ENCODE measurements around the gene CELF4. TPM values are rescaled to one million over a fixed set of nuclear protein-coding genes. Genes with fewer than 3 reads are reported as not detected.
A peak's percentile ranks its signal among the peaks of the same experiment; 100 is the strongest.

The CELF4 gene
- total RNA-seq, 4 donors from 2014 or later, result not detected

GRCh38 chr18:37567061-37567993 is 1.7 kb upstream of the CELF4 start:
- Histone ChIP-seq H3K9me3 (no peaks in the 10 kb centered on the region), H3K4me1 (peaks cover 0 to 35% (median 11%) of the 10 kb centered on the region in 4 donors), H3K36me3 (no peaks in the 10 kb centered on the region), H3K27ac (no peak overlapping the region), H3K4me3 (peak overlapping the region; percentile 28 to 61 (median 44)), H3K27me3 (peaks cover 0 to 91% of the 10 kb centered on the region in 2 donors)
- TF ChIP-seq EP300 (IDR thresholded peaks at IDR 0.05) (no peak), CTCF (IDR thresholded peaks at IDR 0.05) (no peak), POLR2A (IDR thresholded peaks at IDR 0.05) (no peak)
- no peak for DNase-seq (ENCODE audit: low spot score in 2 of 2)
- 2 to 8% methylated on average over 32 to 43 of the region's 72 CpGs for WGBS, 2 donors

- no peaks in the 10 kb centered on the region for H3K9me3 ChIP-seq
- no peak for DNase-seq (ENCODE audit: low spot score in 2 of 2)
Measured at GRCh38 chr18:37566479-37567060, 972 bp upstream of the CELF4 start.

GRCh38 chr18:37565977-37566478 is 430 bp upstream of the CELF4 start:
- WGBS, 2 donors, result 0% methylated on average over 1 to 26 of the region's 49 CpGs
- H3K27me3 ChIP-seq, result peaks cover 0 to 84% of the 10 kb centered on the region in 2 donors

More at GRCh38 chr18:37566479-37567060, 972 bp upstream of the CELF4 start:
- peaks cover 0 to 35% (median 11%) of the 10 kb centered on the region in 4 donors for H3K4me1 ChIP-seq
- WGBS, 2 donors, result 1% methylated on average over 32 to 46 of the region's 51 CpGs
- TF ChIP-seq EP300 (IDR thresholded peaks at IDR 0.05) (no peak), CTCF (IDR thresholded peaks at IDR 0.05) (no peak), POLR2A (IDR thresholded peaks at IDR 0.05) (no peak)
- peak overlapping the region; percentile 28 to 61 (median 44) for H3K4me3 ChIP-seq
- peaks cover 0 to 88% of the 10 kb centered on the region in 2 donors for H3K27me3 ChIP-seq
- no peak overlapping the region for H3K27ac ChIP-seq
- no peaks in the 10 kb centered on the region for H3K36me3 ChIP-seq

GRCh38 chr18:37564711-37565100 is 892 bp downstream of the CELF4 start:
- TF ChIP-seq CTCF (IDR thresholded peaks at IDR 0.05) (no peak), EP300 (IDR thresholded peaks at IDR 0.05) (no peak), POLR2A (IDR thresholded peaks at IDR 0.05) (no peak)
- DNase-seq (ENCODE audit: low spot score in 2 of 2), result peak in 1 of 2 donors; percentile 44
- Histone ChIP-seq H3K9me3 (no peaks in the 10 kb centered on the region), H3K36me3 (no peaks in the 10 kb centered on the region), H3K27me3 (peaks cover 0 to 72% of the 10 kb centered on the region in 2 donors), H3K4me3 (peak overlapping the region in 1 of 4 donors; percentile 61), H3K27ac (no peak overlapping the region), H3K4me1 (peaks cover 0 to 35% (median 11%) of the 10 kb centered on the region in 4 donors)
- WGBS, 2 donors, result 4 to 8% methylated on average over 19 of the region's 19 CpGs

More at GRCh38 chr18:37565977-37566478, 430 bp upstream of the CELF4 start:
- Histone ChIP-seq H3K27ac (no peak overlapping the region), H3K9me3 (no peaks in the 10 kb centered on the region), H3K36me3 (no peaks in the 10 kb centered on the region), H3K4me1 (peaks cover 0 to 35% (median 11%) of the 10 kb centered on the region in 4 donors), H3K4me3 (peak overlapping the region; percentile 28 to 61 (median 44))
- TF ChIP-seq EP300 (IDR thresholded peaks at IDR 0.05) (no peak), POLR2A (IDR thresholded peaks at IDR 0.05) (no peak), CTCF (IDR thresholded peaks at IDR 0.05) (no peak)
- DNase-seq (ENCODE audit: low spot score in 2 of 2), result no peak
